HepG2 (cell line): ENCODE data around the gene PPP4C. TPM values are rescaled to one million over a fixed set of nuclear protein-coding genes. Genes with fewer than 3 reads are reported as not detected.

Source experiments
- CREB1 ChIP-seq, 2 experiments: fragments of 450-650 bp in 1 of 2; IDR thresholded peaks; 2 replicates each; pipeline ENCODE4 v1.6.1; 2016 to 2017; ENCODE audit warnings: control low read depth in 1 of 2, mild to moderate bottlenecking in 1 of 2, missing compliant biosample characterization in 1 of 2, missing genetic modification characterization in 1 of 2
- HDAC1 ChIP-seq: sonication (generic); formaldehyde crosslinking; IDR thresholded peaks from 2 replicates; pipeline ENCODE4 v1.5.1; 2020; ENCODE audit warnings: mild to moderate bottlenecking, missing genetic modification reagents
- IKZF4 ChIP-seq: sonication (generic); formaldehyde crosslinking; IDR thresholded peaks from 2 replicates; pipeline ENCODE4 v1.5.1; 2020; ENCODE audit warnings: borderline replicate concordance, mild to moderate bottlenecking, low read depth, missing genetic modification reagents; ENCODE audit errors: not compliant biosample characterization
- JUND ChIP-seq: sonication (generic); formaldehyde crosslinking; IDR thresholded peaks from 2 replicates; pipeline ENCODE4 v1.8.0; 2022; ENCODE audit warnings: mild to moderate bottlenecking, missing genetic modification reagents
- KLF6 ChIP-seq: IDR thresholded peaks from 2 replicates; pipeline ENCODE4 v1.8.0; 2016; ENCODE audit warnings: missing biosample characterization, missing genetic modification reagents
- PHF8 ChIP-seq: sonication (generic); formaldehyde crosslinking; IDR thresholded peaks from 2 replicates; pipeline ENCODE4 v1.5.0; 2020; ENCODE audit warnings: missing genetic modification reagents
- SALL2 ChIP-seq: sonication (generic); formaldehyde crosslinking; IDR thresholded peaks from 2 replicates; pipeline ENCODE4 v1.8.1; 2023; ENCODE audit warnings: mild to moderate bottlenecking, missing genetic modification reagents, inconsistent platforms
- SP1 ChIP-seq, 2 experiments: fragments of 450-650 bp in 1 of 2; sonication (generic) in 1 of 2; formaldehyde crosslinking in 1 of 2; IDR thresholded peaks; 2 replicates each; pipeline versions ENCODE4 v1.4.0 to v1.6.1; 2016 to 2020; ENCODE audit warnings: missing genetic modification reagents in 1 of 2
- TAF15 ChIP-seq: fragments of 200-400 bp; formaldehyde crosslinking; IDR thresholded peaks from one replicate; pipeline ENCODE4 v1.6.1; 2018; ENCODE audit warnings: mild to moderate bottlenecking, low read depth, low read length; ENCODE audit not compliant: poor library complexity, severe bottlenecking
- TBP ChIP-seq: sonication (generic); formaldehyde crosslinking; IDR thresholded peaks from 2 replicates; pipeline ENCODE4 v1.5.0; 2020; ENCODE audit warnings: missing genetic modification reagents
- TRIM24 ChIP-seq: sonication (generic); formaldehyde crosslinking; IDR thresholded peaks from 2 replicates; pipeline ENCODE4 v1.8.0; 2022; ENCODE audit warnings: mild to moderate bottlenecking, missing genetic modification reagents
- XRCC5 ChIP-seq: fragments of 200-400 bp; formaldehyde crosslinking; optimal IDR thresholded peaks from 2 replicates; pipeline ENCODE3; 2017; ENCODE audit warnings: mild to moderate bottlenecking, low read length
- ZNF101 ChIP-seq: sonication (generic); formaldehyde crosslinking; IDR thresholded peaks from 2 replicates; pipeline ENCODE4 v1.4.0; 2020; ENCODE audit warnings: mild to moderate bottlenecking, low read depth, missing genetic modification reagents, borderline replicate concordance
- ZNF124 ChIP-seq: sonication (generic); formaldehyde crosslinking; IDR thresholded peaks from 2 replicates; pipeline ENCODE4 v1.4.0; 2020; ENCODE audit warnings: missing genetic modification reagents
- ZNF263 ChIP-seq: sonication (generic); formaldehyde crosslinking; IDR thresholded peaks from 2 replicates; pipeline ENCODE4 v1.4.0; 2020; ENCODE audit warnings: missing genetic modification reagents
- ZNF564 ChIP-seq: sonication (generic); formaldehyde crosslinking; IDR thresholded peaks from 2 replicates; pipeline ENCODE4 v1.8.1; 2023; ENCODE audit warnings: mild to moderate bottlenecking, missing genetic modification reagents
- ZNF619 ChIP-seq: sonication (generic); formaldehyde crosslinking; IDR thresholded peaks from 2 replicates; pipeline ENCODE4 v1.4.0; 2020; ENCODE audit warnings: mild to moderate bottlenecking, missing genetic modification reagents
- ZNF768 ChIP-seq: sonication (generic); formaldehyde crosslinking; IDR thresholded peaks from 2 replicates; pipeline ENCODE4 v1.4.0; 2020; ENCODE audit warnings: missing genetic modification reagents
- ZNF776 ChIP-seq: sonication (generic); formaldehyde crosslinking; IDR thresholded peaks from 2 replicates; pipeline ENCODE4 v1.4.0; 2020; ENCODE audit warnings: mild to moderate bottlenecking, missing genetic modification reagents
- ZNF83 ChIP-seq: sonication (generic); formaldehyde crosslinking; IDR thresholded peaks from 2 replicates; pipeline ENCODE4 v1.4.0; 2020; ENCODE audit warnings: missing genetic modification reagents, mild to moderate bottlenecking, borderline replicate concordance
- polyA plus RNA-seq, 8 experiments: library from polyadenylated mRNA; depleted of rRNA in 3 of 8; stranded (reverse) in 7 of 8; unstranded in 1 of 8; fragments of >200 nt; fragmentation: Illumina TruSeq in 4 of 8; extraction: Trizol in 4 of 8; gene quantifications; 2 replicates each; pipeline versions ENCODE4 v1.2.1 to v1.2.3, GENCODE V29; 2011 to 2016; ENCODE audit warnings: low read depth in 4 of 8, missing spikeins in 1 of 8, mixed read lengths in 1 of 8; ENCODE audit not compliant: insufficient read depth in 1 of 8
- total RNA-seq, 5 experiments: library from RNA; depleted of rRNA; stranded (reverse); fragments of >200 nt; fragmentation: Illumina TruSeq; extraction: Trizol; gene quantifications; 2 replicates each; pipeline ENCODE4 v1.2.3, GENCODE V29; 2016; ENCODE audit warnings: low read depth in 1 of 5
- TF ChIP-seq, protein P1 (sequence below): sonication (generic); formaldehyde crosslinking; IDR thresholded peaks from 2 replicates; pipeline ENCODE4 v1.8.0; 2022; ENCODE audit warnings: missing genetic modification reagents, low read depth, mild to moderate bottlenecking, borderline replicate concordance
- TF ChIP-seq, protein P2 (sequence below): sonication (generic); formaldehyde crosslinking; IDR thresholded peaks from 2 replicates; pipeline ENCODE4 v1.4.0; 2020; ENCODE audit warnings: mild to moderate bottlenecking, missing genetic modification reagents
- TF ChIP-seq, protein P3 (sequence below): sonication (generic); formaldehyde crosslinking; IDR thresholded peaks from 2 replicates; pipeline ENCODE4 v1.4.0; 2020; ENCODE audit warnings: mild to moderate bottlenecking, missing genetic modification reagents

The PPP4C gene
- total and polyA plus RNA-seq, 2 of the 13 experiments (the other 11 are each of a cell fraction or from before 2014, with no cell fraction given) = 176 to 220 TPM

DNA sequence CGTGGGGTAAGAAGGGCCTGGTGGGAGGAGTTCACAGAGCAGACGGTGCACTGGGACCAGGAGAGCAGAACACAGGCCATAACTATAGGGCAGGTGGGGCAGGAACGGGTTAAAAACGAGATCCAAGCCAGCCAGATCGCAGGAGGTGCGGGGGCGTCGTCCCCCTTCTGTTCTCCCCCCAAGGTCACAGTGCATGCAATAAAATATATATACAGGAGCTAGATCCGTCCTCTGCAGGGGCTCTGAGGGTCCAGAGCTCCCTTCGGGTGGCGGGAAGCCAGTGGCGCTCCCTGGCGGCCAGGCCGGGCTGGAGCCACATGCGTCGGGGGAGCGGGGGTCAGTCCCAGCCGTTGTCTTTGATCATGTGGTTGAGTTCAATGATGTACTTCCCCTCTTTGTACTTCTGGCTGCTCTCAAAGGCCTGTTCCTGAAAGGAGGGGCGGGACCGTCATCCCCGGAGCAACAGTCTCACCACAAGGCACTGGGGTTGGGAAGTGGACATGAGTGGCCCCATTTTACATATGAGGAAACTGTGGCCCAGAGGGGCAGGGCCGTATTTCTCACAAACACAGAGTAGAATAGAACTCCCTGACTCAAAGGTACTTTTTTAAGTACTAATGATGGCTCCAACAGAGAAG lies 16.7 kb downstream of the PPP4C start (continued):
- TF ChIP-seq KLF6 (0 out of 2 replicates have a peak, but pooled peaks have one; percentile 44), ZNF263 (peak; percentile 52; the same call in 1 of the 2 replicates), ZNF776 (CRISPR knock-in tag) (peak; percentile 84; the same call in 1 of the 2 replicates), SALL2 (0 out of 2 replicates have a peak, but pooled peaks have one; percentile 20), ZNF768 (CRISPR knock-in tag) (peak; percentile 73), TRIM24 (CRISPR knock-in tag) (no peak), HDAC1 (peak; percentile 21; the same call in 1 of the 2 replicates), PHF8 (peak; percentile 19; the same call in 1 of the 2 replicates), TBP (CRISPR knock-in tag) (no peak), ZNF564 (CRISPR knock-in tag) (no peak), ZNF101 (CRISPR knock-in tag) (peak; percentile 76; the same call in 1 of the 2 replicates), XRCC5 (peak; percentile 92), ZNF83 (no peak), SP1 (IDR thresholded peaks at IDR 0.05) (no peak), SP1 (CRISPR knock-in tag; IDR thresholded peaks at IDR 0.05) (peak; percentile 72; the same call in 1 of the 2 replicates), ZNF124 (CRISPR knock-in tag) (no peak), CREB1 (IDR thresholded peaks at IDR 0.05) (peak; percentile 25; the same call in 1 of the 2 replicates), CREB1 (CRISPR knock-in tag; IDR thresholded peaks at IDR 0.05) (no peak; the same call in 1 of the 2 replicates), ZNF619 (CRISPR knock-in tag) (no peak), IKZF4 (CRISPR knock-in tag) (no peak), JUND (peak; percentile 45; the same call in 1 of the 2 replicates), TAF15 (peak; percentile 77)
- TF ChIP-seq, protein P1, sequence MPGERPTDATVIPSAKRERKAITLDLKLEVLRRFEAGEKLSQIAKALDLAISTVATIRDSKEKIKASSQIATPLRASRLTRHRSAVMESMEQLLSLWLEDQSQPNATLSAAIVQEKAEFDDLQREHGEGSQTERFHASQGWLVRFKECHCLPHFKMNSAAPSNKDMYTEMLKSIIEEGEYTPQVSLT (CRISPR knock-in tag) = 0 out of 2 replicates have a peak, but pooled peaks have one; percentile 26
- TF ChIP-seq, protein P2, sequence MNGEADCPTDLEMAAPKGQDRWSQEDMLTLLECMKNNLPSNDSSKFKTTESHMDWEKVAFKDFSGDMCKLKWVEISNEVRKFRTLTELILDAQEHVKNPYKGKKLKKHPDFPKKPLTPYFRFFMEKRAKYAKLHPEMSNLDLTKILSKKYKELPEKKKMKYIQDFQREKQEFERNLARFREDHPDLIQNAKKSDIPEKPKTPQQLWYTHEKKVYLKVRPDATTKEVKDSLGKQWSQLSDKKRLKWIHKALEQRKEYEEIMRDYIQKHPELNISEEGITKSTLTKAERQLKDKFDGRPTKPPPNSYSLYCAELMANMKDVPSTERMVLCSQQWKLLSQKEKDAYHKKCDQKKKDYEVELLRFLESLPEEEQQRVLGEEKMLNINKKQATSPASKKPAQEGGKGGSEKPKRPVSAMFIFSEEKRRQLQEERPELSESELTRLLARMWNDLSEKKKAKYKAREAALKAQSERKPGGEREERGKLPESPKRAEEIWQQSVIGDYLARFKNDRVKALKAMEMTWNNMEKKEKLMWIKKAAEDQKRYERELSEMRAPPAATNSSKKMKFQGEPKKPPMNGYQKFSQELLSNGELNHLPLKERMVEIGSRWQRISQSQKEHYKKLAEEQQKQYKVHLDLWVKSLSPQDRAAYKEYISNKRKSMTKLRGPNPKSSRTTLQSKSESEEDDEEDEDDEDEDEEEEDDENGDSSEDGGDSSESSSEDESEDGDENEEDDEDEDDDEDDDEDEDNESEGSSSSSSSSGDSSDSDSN (CRISPR knock-in tag) = peak; percentile 52
- TF ChIP-seq, protein P3, sequence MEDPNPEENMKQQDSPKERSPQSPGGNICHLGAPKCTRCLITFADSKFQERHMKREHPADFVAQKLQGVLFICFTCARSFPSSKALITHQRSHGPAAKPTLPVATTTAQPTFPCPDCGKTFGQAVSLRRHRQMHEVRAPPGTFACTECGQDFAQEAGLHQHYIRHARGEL (CRISPR knock-in tag) = no peak
